ENCODE measurements around the gene ANKRD17.

GRCh38 chr4:73236151-73236550 is 22.4 kb downstream of the ANKRD17 start:
- TF ChIP-seq POLR2A (IDR thresholded peaks at IDR 0.05; ENCODE audit: low read depth, low read length), result no peak
- TF ChIP-seq SPI1 (IDR thresholded peaks at IDR 0.05; ENCODE audit: low read depth, low read length), result no peak
- TF ChIP-seq POLR2AphosphoS5 (IDR thresholded peaks at IDR 0.05; ENCODE audit: low read depth, low read length), result no peak
- TF ChIP-seq POU2F2 (IDR thresholded peaks at IDR 0.05; ENCODE audit: low read depth, low read length), result no peak
- no peak for TF ChIP-seq TAF1 (IDR thresholded peaks at IDR 0.05; ENCODE audit: low read depth, low read length)
- TF ChIP-seq PAX5 (IDR thresholded peaks at IDR 0.05; ENCODE audit: insufficient read depth, low read length, severe bottlenecking), result no peak
